Left renal pelvis (tissue), 4 donors: ENCODE results near the gene LRIG1. TPM values are rescaled to one million over a fixed set of nuclear protein-coding genes. Genes with fewer than 3 reads are reported as not detected.

Source experiments
- DNase-seq, 4 donors: peaks; one replicate each; pipeline ENCODE4 v3.0.0-alpha.2; 2013; ENCODE audit warnings: low read depth in 4 of 4, low spot score in 3 of 4
- polyA plus RNA-seq, 4 donors: library from polyadenylated mRNA; unstranded; fragments of 120-200 nt; gene quantifications; one replicate each; pipeline ENCODE4 v1.2.1, GENCODE V29; 2013; ENCODE audit not compliant: insufficient read length in 4 of 4

Gene LRIG1
- polyA plus RNA-seq, 4 donors = 19.6 to 30.9 (median 26.2) TPM

DNA sequence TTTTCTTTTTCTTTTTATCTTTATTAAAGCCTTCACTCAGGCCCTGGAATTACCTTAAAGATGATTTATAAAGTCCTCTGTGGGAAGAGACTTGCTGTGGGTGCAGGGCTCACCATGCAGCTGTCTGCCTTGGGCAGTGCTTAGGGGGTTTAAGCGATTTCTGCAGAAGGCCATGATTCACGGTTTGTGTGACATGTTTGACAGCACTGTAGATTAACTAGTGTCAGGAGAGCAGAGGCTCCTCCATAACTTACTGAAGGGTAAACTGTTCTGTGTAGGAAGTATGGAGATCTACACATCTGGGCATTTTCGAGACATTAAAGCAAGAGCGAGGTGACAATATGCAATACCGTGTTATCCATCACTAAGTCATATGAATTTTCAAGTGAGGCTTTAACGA is 137.7 kb downstream of the LRIG1 start:
- no peak for DNase-seq

DNA sequence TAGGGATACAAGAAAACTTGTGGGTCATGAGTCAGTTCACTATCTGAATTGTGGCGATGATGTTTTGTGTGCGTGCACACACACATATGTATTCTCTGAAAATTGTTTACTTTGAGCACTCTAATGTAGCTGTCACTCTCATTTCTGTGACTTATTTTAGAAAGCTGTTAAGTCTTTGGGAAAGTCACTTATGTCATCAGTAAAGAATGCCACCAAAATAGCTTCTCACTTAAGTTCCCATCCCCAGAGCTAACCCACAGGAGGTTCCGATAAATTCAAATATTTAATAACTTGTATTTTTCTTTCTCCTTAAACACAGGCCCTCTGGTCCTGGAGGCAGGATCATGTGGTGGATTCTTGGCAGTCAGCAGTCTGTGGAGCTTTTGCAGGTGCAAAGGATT is 138.3 kb downstream of the LRIG1 start:
- no peak for DNase-seq

GRCh38 chr3:66361356-66361755 is 139.5 kb downstream of the LRIG1 start:
- DNase-seq = no peak

- no peak for DNase-seq
Measured at GRCh38 chr3:66355997-66356396, 144.8 kb downstream of the LRIG1 start.

DNA sequence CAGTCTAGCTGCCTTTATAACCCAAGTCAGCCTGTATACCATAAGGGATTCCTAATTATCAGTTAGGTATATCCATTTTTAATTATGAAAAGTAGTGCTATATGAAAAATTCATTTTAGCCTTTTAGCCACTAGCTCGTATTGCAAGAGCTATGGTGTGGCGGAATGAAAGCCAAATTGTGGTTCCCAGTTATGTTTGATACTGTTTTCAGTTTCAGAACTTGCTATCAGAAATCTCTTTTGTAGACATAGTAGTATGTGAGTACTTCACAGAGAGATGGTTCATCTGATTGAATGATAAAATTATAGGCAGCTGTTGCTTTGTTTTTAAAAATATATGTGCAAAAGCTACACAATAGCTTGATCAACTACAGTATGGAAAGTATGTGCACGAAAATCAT is 145.4 kb downstream of the LRIG1 start:
- no peak for DNase-seq

DNA sequence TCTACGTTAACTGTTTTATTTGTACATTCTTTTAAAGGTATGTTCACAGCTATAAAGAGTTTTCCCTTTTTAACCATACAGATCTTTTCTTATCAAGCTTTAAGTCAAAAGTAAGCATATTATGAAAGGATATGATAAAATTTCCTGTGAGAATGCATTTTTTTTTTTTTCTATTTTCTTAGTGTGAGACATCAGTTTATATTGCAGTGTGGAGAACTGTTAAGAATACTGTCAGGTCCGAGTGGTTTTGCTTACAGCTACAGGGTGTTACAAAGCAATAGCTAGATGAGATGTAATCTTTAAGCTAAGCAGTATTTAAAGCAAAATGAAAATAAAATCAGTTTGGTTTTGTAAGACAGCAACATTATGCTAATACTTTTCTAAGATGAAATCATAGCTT is 146.8 kb downstream of the LRIG1 start:
- no peak for DNase-seq

GRCh38 chr3:66353530-66353929 is 147.3 kb downstream of the LRIG1 start:
- DNase-seq = no peak

GRCh38 chr3:66353039-66353438 is 147.8 kb downstream of the LRIG1 start:
- no peak for DNase-seq

- DNase-seq = no peak
Measured at GRCh38 chr3:66350601-66351000, 150.2 kb downstream of the LRIG1 start.

DNA sequence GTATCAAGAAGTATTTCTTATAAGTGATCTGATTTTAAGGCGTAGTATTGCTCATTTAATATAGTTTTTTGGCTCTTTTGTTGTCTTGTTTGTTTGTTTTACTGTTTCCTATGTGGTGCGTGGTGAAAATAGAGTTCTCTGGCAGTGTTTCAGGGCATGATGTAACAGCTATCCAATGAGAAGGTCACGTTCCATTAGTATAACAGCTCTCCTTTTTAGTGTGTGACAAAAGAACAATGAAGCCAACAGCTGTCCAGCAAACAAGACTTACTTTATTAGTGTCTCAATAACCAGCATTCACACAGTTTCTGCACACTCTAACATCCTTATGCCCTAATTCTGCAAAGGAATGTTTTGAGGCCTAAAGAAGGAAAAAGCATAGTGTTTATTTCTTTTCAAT is 152.1 kb downstream of the LRIG1 start:
- no peak for DNase-seq

- no peak for DNase-seq
Measured at GRCh38 chr3:66344848-66345578, 155.8 kb downstream of the LRIG1 start.

DNA sequence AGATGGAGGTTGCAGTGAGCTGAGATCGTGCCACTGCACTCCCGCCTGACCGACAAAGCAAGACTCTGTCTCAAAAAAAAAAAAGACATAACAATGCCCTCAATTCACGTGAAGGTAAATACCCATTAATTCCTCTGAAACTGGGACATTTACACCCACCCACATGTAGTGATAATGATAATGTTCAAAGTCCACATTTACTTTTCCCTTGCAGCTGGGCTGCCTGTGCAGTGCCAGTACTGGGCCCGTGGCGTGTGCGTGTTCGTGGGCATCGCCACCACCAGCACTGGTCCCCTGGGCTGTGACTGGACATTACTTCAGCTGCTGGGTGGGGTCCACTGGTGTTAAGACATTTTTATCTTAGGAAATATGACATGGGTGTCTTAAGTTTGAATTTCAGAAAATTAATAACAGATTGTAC is 156.4 kb downstream of the LRIG1 start:
- DNase-seq = no peak

DNA sequence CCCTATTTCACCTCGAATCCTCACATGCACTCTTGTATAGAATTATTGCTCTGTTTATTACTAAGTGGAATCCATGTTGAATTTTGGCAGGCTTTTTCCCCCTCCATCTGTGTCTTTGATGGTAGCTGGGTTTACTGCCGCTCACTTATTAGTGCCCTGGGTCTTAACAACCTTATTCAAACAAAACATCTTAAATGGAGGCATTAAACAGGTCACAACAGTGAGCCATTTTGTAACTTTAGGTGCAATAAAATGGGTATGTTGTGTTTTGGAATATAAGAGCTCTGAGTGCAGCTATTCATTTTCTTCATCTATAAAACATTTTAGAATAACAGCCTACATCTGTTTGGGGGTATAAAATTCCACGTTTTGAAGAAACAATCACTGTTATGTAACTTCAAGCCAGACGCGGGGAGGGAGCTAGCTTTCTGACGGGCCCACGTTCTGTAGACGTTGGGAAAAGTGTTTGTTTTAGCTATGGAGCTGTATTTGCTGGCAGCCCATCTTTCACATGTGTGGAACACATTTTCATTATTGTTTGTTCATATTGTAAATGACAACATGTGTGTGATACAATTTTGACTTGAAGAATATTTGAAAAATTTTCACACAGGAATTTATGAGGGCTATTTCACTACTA is 158.0 kb downstream of the LRIG1 start:
- DNase-seq = no peak

- DNase-seq = no peak
Measured at GRCh38 chr3:66338927-66339326, 161.9 kb downstream of the LRIG1 start.

- no peak for DNase-seq
Measured at GRCh38 chr3:66336333-66336766, 164.5 kb downstream of the LRIG1 start.

- no peak for DNase-seq
Measured at GRCh38 chr3:66335671-66336070, 165.2 kb downstream of the LRIG1 start.
